HG03039 (cell line): ENCODE data around the gene BCAS1.
"Not testable (repeated sequence)": the region's sequence is repeated elsewhere in the genome, so short reads cannot be mapped to it uniquely, and the experiment has no call there.

Experiments
- ATAC-seq: cut with Tn5 transposase; IDR thresholded peaks from one replicate; pipeline ENCODE4 v1.9.1; 2021; ENCODE audit warnings: mild to moderate bottlenecking, moderate library complexity; ENCODE audit not compliant: unreplicated experiment

The BCAS1 gene

DNA sequence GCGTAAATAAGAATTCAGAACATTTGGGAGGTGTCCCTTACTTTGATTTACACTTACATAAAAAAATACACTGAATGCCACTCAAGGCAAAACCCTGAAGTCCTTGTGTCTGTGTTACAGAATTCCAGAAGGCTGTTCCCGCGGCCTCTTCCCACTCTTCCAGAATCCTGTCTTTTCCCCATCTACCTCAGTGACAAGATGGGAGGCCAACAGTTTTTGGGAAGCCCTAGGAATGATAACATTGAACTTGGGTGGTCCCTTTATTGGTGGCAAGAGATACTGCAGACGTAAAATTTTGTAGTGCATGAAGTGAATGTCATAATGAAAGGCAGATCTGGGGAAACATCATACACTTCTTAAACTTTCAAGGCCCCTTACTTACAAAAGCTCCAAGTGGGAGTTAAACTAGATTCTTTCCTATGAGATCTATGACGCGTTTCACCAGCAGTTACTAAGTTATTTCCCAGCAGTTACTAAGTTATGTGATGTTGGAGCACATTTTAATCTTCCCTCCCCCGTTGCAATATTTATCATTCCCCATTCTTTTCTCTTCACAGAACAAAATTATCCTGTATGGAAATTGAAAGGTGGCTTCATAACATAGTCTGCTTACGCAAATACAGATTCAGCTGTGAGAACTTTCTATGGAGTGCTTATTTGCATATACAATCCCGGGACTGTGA, 79.5 kb downstream of the BCAS1 start:
- no peak for ATAC-seq

DNA sequence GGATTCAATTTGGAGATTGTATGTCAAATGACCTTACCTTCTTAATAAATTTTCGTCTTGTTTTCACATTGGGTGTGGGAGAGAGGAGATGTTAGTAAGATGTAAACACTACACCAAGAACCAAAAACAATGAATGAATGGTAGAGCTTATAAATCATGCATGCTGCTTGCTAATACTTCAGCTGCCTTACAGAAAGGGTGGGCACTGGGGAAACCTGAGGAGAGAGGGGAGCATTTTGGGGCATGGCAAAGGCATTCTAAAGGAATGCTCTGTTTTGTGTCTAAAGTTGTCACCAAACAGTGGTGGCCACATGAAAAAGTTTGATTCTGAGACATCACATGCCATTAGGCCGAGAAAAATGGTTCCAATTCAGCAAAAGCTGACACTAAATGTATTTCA, 80.4 kb downstream of the BCAS1 start:
- no peak for ATAC-seq

DNA sequence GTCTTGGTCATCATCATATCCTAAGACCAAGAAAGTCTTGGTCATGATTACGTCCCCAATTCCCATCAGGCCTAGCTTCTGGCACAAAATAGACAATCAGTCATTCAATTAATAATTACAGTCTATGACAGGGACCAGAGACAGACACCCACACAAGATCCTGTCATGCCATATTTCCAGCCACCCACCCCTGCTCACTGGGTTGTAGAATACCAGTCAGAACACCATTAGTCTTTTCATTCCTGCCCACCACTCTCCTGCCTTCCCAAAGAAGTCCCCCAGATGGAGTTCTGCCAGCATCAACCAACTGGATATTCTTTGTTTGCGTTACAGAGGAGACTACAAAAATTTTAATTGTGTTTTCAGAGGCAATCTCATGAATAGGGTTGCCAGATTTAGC, 81.0 kb downstream of the BCAS1 start:
- no peak for ATAC-seq

DNA sequence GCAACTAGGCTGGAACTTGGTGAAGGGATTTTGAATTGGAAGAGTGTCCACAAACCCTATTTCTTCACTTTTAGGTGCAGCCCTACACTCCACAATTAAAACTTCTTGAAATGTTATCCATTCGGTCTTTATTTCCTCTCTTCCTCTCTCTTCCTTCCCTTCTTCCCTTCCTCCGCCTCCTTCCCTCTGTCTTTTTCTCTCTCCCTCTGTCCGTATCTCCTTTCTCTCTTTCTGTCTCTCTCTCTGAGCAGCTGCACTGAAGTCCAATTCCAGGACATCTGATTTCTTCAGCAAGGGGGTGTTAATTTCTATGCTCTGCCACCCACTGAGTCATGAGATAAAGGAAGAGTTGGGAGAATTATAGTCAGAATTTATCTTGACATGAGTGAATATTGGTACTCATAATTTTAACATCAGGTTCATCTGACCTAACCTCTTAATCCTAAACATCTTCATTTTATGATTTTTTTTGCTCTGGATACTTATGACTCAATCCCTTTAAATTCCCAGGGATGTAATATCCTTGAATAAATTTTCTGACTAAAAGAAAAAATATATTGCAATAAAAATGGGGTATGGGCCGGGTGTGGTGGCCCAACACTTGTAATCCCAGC, 84.2 kb downstream of the BCAS1 start:
- no peak for ATAC-seq

DNA sequence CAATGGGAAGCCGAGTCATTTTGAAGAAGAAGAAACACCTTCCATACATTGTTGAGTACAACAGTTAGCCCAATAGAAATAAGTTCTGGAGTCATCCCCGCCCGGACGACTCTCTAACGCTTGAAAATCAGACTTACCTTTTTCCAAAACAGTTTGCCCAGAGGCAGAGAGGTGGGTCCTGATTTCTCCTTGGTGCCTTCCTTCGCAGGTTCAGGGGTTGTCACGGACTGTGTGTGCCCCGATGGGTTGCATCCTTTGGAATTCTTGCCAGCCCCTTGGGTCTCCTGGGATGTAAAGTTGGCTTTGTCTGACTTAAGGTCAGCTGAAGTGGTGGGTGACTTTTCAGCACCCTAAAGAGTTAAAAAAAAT, 85.3 kb downstream of the BCAS1 start:
- ATAC-seq, result no peak

DNA sequence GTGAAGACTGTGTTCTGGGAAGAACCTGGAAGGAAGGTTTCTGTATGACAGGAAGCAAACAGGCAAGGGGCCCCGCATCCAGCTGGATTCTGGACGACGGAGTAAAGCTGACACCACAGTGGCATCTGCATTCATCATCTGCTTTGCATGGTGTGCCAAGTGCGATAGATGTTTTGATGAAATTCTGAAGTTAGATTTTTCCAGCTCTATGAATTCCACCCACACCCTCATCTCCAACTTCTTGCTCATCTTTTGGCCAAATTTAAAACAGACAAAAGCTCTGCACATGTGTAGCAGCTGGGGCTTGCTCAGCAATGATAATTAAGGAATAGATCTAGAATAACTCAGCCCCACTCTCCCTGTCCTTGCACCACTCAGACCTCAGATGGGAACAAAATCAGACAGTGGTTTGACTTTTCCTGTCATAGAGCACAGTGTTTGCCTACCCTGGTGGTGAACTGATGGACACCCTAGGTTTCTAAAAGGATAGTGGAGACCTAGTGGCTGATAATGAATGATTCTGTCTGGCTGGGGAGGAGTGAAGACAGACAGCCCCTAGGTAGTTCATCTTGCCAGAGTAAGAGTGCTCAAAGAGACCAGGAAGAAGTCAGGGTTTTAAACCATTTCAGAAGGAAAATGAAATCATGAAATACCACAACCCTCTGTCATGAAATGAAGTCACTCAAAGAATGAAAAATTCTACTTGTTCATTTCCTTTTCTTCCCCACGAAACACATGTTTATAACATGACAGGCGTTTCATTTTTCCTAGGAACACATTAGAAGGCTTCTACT, 85.8 kb downstream of the BCAS1 start:
- no peak for ATAC-seq

DNA sequence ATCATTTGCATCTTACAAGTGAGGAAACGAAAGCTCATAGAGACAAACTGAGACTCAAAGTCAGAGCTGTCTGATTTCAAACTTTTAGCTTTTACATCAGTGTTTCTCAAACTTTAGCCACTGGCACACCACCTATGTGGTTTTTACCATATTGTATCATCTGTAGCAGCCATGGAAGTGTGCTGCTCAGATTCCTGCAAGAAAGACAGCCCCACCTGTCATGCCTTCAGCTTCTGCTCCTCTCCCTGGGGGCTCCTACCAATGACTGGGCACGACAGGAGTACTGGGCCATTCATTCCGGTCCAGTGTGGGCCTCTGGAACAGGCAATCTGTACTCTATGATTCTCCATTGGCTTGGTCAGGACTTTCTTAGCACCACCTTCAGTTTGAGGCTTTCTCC, 87.0 kb downstream of the BCAS1 start:
- ATAC-seq, result no peak

DNA sequence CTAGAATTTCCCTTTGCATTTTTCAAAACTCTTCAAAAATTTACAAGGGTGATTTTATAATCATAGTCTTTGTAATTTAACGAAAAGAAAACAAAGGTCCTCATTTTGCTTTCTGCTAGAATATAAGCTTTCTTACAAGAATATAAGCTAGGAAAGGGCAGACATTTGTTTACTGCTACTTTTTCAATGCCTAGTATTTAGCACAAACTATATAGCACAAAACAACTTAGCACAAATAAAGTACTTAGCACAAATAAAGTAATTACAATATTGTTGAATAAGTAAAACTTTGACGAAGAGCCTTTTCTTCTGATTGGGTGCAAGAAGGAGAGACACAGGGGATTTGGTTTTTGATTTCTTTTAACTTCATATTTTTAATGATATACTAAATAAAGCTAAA, 87.8 kb downstream of the BCAS1 start:
- no peak for ATAC-seq

DNA sequence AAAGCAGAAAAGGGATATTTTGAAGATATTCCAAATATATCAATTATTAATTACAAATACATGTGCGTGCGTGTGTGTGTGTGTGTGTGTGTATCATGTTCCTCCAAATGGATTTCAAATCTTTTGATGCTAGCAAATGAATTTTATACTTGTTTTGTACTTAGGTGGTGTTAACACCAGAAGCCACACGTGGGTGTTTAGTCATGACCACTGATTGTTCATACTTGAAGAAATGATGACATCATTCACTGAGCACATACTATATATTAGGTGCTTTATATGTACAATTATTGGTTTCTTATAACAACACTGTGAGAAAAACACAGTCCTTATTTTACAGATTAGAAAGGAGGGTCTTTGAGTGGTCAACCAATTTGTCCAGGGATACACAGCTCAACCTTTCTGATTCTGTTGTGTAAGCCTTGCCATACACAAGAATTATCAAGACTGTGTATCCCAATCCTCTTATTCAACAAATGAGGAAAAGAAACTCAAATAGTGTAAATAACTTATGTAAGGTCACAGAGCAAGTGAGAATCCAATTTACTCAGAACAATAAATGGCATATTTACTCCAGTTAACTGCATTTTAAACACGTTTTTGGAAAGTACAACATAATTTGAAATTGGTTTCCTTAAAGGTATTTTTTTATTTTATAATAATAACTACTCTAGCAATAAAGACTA, 88.5 kb downstream of the BCAS1 start:
- ATAC-seq, result no peak

DNA sequence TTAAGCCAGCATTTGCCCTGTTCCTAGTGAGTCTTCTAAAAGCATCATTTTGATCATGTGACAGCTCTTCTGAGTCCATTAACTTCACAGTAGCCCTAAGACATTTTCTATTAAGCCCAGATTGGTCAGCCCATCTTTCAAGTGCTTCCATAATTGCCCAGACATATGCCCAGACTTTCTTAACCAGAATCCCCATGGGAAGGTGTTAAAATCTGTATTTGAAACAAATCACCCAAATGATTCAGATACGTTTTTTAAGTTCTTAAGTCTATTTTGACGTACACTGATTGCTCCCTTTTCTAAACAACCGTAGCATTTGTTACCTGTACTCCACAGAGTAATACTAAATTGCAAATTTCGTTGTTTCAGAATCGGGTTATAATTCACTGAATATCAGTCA, 89.3 kb downstream of the BCAS1 start:
- ATAC-seq, result no peak

DNA sequence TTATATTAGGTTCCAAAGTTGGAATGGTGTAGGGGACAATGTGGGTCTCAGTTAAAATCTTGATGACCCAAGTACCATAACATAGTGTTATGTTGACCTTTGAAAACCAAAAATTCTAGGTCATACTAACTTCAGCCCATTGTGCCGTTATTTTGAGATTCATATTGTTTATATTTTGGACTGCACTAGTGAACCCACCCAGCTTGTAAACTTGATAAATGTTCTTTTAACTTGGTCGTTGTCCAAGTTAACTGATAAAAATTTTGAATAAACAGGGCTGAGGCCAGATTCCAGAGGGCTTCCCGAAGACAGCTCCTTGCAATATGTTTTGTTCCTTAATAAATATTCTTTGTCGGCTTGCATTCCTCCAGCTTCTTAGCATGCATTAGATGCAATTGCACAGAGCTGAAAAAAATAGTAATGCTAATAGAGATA, 90.3 kb downstream of the BCAS1 start:
- ATAC-seq, result no peak

DNA sequence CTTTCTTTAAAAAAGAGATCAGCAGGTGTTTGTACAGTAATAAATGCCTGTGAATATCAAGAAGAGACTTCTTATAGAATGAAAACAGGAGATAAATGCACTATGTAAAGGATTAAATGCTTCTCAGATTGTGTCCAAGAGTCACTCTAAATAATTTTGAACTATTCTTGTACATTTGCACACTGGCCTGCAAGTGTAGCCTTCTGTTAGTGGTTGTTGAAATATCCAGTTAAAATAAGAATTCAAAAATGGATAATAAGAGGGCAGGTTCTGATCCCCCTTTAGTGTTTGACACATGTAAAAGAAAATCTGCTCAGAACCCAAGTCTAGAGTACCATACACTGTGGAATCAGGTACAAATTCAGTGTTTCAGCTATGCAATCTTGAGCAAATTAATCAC, 91.9 kb downstream of the BCAS1 start:
- ATAC-seq, result no peak

DNA sequence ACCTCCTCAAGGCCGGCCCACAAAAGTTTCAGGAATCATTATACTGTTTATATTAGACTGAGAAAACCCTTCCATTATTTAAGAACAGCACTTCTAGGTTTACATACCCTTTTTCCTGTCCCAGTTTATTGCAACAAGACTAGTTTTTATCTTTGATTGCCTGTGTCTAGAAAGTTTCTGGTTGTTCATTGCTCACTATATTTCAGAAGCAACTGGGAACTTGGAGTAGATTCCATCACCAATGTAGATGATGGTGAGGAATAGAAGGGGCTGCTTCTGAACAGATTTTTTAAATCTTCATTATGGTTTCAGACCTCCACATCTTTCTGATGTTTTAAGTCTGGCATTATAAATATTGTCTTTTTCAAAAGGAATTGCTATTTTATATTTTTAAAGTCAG, 93.0 kb downstream of the BCAS1 start:
- ATAC-seq, result no peak

DNA sequence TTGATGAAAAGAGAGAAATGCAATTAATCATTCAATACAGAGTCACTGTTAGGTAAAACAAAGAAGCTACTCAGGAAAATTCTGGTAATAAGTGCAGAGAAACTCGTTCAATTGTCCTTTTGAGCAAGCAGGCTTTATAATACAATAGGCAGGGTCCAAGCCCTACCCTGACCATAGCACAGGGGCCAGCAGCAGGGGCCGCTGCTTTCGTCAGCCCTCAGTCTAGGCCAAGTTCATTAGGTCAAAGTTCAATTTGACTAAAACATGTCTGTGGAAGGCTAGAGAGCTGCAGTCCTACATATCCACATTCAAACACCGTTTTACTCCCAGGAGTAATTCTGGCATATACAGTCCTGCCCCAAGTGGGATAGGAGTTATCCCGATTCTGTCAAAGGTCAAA, 94.6 kb downstream of the BCAS1 start:
- no peak for ATAC-seq

DNA sequence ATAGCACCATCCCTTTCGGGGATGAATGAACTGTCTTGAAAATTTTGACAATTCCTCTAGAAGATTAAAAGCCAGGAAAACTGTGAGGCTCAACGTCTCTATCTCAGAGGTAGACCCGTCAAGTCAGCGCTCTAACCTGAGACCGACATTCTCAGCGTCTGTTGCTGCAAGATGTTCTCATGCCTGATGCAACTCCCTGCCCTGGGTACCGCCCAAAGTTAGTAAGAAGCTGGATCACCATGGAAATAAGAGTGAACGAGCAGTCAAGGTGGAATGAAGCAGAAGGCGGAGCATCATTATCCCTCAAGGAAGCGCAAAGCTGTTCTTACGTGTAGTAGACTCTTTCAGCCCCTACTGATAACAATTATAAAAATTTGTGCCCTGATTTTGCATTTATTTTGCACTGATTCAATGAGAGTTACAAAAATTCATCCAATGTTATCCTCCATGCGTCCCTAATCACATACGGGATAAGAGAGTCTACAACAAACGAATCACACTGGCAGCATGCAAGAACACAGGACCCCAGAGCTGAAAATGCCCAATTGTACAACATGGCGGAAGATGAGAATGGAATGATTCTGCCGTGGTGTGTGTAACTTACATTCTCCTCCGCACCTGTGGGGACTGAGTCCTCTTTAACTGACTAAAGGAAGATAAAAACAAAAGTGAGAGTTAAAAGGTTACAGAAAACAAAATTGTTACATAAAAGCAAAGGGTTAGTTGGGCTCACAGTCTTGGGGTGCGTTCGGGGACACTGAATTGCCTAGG, 95.4 kb downstream of the BCAS1 start:
- no peak for ATAC-seq

DNA sequence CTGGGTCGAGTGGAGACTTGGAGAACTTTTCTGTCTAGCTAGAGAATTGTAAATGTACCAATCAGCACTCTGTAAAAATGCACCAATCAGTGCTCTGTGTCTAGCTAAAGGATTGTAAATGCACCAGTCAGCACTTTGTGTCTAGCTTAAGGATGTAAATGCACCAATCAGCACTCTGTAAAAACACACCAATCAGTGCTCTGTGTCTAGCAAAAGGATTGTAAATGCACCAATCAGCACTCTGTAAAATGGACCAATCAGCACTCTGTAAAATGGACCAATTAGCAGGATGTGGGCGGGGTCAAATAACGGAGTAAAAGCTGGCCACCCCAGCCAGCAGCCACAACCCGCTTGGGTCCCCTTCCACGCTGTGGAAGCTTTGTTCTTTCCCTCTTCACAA, 96.5 kb downstream of the BCAS1 start:
- not testable (repeated sequence) for ATAC-seq

DNA sequence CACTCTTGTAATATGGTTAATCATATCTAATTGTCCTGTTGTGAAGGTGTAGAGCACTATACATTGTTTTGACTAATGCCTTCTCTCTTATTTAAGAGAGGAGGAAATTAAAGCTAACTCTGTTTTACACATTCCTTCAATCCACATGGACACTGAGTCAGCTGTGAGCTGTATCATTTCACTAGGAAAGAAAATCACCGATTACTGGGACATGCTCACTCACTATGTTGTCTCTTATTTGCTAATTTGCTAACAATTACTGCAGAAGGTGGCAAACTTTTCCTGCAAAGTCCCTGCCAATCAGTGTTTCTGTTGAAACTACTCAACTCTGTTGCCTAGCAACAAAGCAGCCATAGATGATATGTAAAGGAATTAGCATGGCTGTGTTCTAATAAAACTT, 98.2 kb downstream of the BCAS1 start:
- ATAC-seq, result no peak

DNA sequence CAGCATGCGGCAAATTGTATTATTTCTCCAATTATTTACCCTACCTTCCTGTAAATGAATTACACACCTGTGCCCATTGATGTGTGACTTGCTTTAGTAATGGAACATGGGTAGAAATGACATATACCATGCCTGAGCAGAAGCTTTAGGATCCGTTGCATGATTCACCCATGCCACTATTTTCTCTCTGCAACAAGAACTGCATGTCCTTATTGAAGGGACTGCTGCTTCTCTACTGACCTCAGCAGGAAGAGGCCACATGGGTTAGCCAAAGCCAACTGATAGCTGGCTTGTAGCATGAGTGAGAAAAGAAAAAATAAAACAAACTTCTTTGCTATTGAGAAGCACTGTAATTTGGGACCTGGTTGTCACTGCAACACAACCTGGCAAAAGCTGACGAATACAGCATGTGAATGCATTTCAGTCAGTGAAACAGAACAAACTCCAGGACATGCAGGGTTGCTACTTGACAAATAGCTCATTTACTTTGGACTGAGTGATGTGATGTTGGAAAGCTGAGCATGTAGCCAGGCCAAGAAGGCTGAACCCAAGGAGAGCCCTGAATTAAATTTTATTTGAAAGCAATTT, 99.2 kb downstream of the BCAS1 start:
- no peak for ATAC-seq

DNA sequence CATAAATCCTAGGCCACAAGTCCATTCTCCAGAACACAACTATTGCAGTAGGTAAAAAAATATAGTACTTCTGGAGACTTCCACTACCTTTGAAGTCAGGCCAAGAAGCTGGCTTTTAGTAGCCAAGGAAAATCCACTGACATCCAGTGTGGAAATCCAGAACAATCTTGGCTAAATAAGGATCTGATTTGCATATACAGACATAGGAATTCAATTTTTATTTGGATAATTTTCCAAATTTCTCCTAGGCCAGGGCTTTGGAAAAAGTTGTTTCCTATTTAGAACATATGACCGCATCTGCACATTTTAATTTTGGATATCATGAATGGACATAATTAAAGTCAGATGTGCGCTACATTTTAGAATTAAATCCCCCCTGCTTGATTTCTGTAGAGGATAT, 100.2 kb downstream of the BCAS1 start:
- ATAC-seq, result no peak

DNA sequence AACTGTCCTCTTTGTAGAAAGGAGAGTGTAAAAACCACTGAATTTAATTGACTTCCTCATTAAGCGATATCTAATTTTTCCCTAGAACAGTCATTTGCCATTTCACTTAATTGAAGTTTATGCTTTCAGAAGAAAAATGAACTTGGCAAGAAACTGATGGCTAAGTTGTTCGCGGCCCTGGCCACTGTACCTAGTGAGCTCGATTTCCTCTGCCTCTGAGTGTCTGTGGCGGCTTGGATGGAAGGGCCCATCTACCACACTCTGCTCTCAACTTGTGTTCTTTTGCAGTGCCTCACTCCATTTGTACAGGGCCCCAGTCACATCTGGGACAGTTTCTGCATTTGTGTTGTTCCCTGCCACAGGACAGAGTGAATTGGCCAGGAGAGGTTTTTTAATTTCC, 102.9 kb downstream of the BCAS1 start:
- ATAC-seq, result no peak
